Upper lobe of right lung (tissue), 1 donor: ENCODE results near the gene MIPEP. TPM values are rescaled to one million over a fixed set of nuclear protein-coding genes. Genes with fewer than 3 reads are reported as not detected.
A peak's percentile ranks its signal among the peaks of the same experiment; 100 is the strongest.

Experiments
- ATAC-seq: fragments of 200-7000 bp; cut with Tn5 transposase; one replicate; pipeline ENCODE4 v1.9.1; 2020; ENCODE audit warnings: mild to moderate bottlenecking, moderate library complexity
- DNase-seq: peaks from one replicate; pipeline ENCODE4 v3.0.0-alpha.2; 2020
- H3K27ac ChIP-seq: fragments of 200-600 bp; one replicate; pipeline ENCODE4 v1.8.0; 2022
- H3K27me3 ChIP-seq: fragments of 200-600 bp; one replicate; pipeline ENCODE4 v1.8.0; 2022; ENCODE audit warnings: mild to moderate bottlenecking
- H3K36me3 ChIP-seq: fragments of 200-600 bp; one replicate; pipeline ENCODE4 v1.8.0; 2022
- H3K4me1 ChIP-seq: fragments of 200-600 bp; one replicate; pipeline ENCODE4 v1.8.0; 2022
- H3K4me3 ChIP-seq: fragments of 200-600 bp; one replicate; pipeline ENCODE4 v1.8.0; 2022; ENCODE audit warnings: mild to moderate bottlenecking
- H3K9me3 ChIP-seq: fragments of 200-600 bp; one replicate; pipeline ENCODE4 v1.8.0; 2022
- CTCF ChIP-seq: fragments of 200-600 bp; IDR thresholded peaks from one replicate; pipeline ENCODE4 v1.8.0; 2022; ENCODE audit warnings: antibody characterized with exemption
- intact Hi-C: fragments of 100-400 bp; cut with DNase I; formaldehyde crosslinking; loops from one replicate; pipeline ENCODE4 v1.11.0; 2022
- total RNA-seq: library from RNA; stranded (reverse); fragmentation: NEBNext Ultra II Directional; extraction: Animal tissue kit (Norgen Biotek cat#: 25700); gene quantifications from one replicate; pipeline ENCODE4 v1.2.1, GENCODE V29; 2021
- donor health status: DM: no; HTN: yes; CAD: no; lungs with severe emphysema.

Gene MIPEP
- total RNA-seq, 1 donor from 2014 or later = 13.3 TPM

- Histone ChIP-seq H3K27ac (no peak overlapping the region), H3K36me3 (no peaks in the 10 kb centered on the region), H3K9me3 (no peaks in the 10 kb centered on the region), H3K4me1 (peaks cover 12% of the 10 kb centered on the region), H3K27me3 (no peaks in the 10 kb centered on the region), H3K4me3 (no peak overlapping the region)
- TF ChIP-seq CTCF = no peak
- intact Hi-C loops = no loop called here
- ATAC-seq (no peak), DNase-seq (no peak)
These were observed 144.9 kb downstream of the MIPEP start for GRCh38 chr13:23744315-23744714.

- no peak overlapping the region for H3K4me3 ChIP-seq
- no peaks in the 10 kb centered on the region for H3K36me3 ChIP-seq
- no peak overlapping the region for H3K27ac ChIP-seq
- no peak for TF ChIP-seq CTCF
- H3K27me3 ChIP-seq = no peaks in the 10 kb centered on the region
- ATAC-seq (peak; percentile 33), DNase-seq (no peak)
- peaks cover 12% of the 10 kb centered on the region for H3K4me1 ChIP-seq
- H3K9me3 ChIP-seq = no peaks in the 10 kb centered on the region
- intact Hi-C loops = no loop called here
These were observed 145.7 kb downstream of the MIPEP start for GRCh38 chr13:23743278-23744076.

- H3K36me3 ChIP-seq = no peaks in the 10 kb centered on the region
- no peaks in the 10 kb centered on the region for H3K9me3 ChIP-seq
- no peak for DNase-seq
- ATAC-seq = no peak
- H3K4me3 ChIP-seq = no peak overlapping the region
- H3K4me1 ChIP-seq = peaks cover 12% of the 10 kb centered on the region
- no peak overlapping the region for H3K27ac ChIP-seq
- peak; percentile 44 for TF ChIP-seq CTCF
- H3K27me3 ChIP-seq = no peaks in the 10 kb centered on the region
- intact Hi-C loops = no loop called here
These were observed 147.2 kb downstream of the MIPEP start for GRCh38 chr13:23741879-23742510.

- DNase-seq (no peak), ATAC-seq (no peak)
- Histone ChIP-seq H3K4me1 (peaks cover 12% of the 10 kb centered on the region), H3K36me3 (no peaks in the 10 kb centered on the region), H3K9me3 (no peaks in the 10 kb centered on the region), H3K27me3 (no peaks in the 10 kb centered on the region), H3K27ac (no peak overlapping the region), H3K4me3 (no peak overlapping the region)
- TF ChIP-seq CTCF = no peak
- intact Hi-C loops = no loop called here
These were observed 149.2 kb downstream of the MIPEP start for GRCh38 chr13:23740002-23740401.

GRCh38 chr13:23739596-23739995, 149.6 kb downstream of the MIPEP start:
- ATAC-seq (peak; percentile 78), DNase-seq (no peak)
- H3K4me3 ChIP-seq = no peak overlapping the region
- TF ChIP-seq CTCF = no peak
- intact Hi-C loops = no loop called here
- no peak overlapping the region for H3K27ac ChIP-seq
- H3K36me3 ChIP-seq = no peaks in the 10 kb centered on the region
- H3K27me3 ChIP-seq = no peaks in the 10 kb centered on the region
- H3K9me3 ChIP-seq = no peaks in the 10 kb centered on the region
- H3K4me1 ChIP-seq = peaks cover 12% of the 10 kb centered on the region
